GM23338 (cell line): ENCODE data around the gene KDM4C. TPM values are rescaled to one million over a fixed set of nuclear protein-coding genes. Genes with fewer than 3 reads are reported as not detected.

ENCODE experiments used
- ATAC-seq: fragments of 200-7000 bp; cut with Tn5 transposase; 3 replicates; pipeline ENCODE4 v1.9.1; 2020
- DNase-seq: peaks from one replicate; pipeline ENCODE4 v3.0.0-alpha.2; 2015; ENCODE audit warnings: low spot score
- H2AFZ ChIP-seq: fragments of 200-600 bp; sonication (generic); 2 replicates; pipeline ENCODE4 v1.8.0; 2016; ENCODE audit warnings: antibody characterized with exemption, mild to moderate bottlenecking, moderate library complexity
- H3F3A ChIP-seq: fragments of 200-600 bp; sonication (generic); replicated peaks from 2 replicates; pipeline ENCODE4 v1.8.0; 2017; ENCODE audit warnings: antibody characterized with exemption, mixed run types, low read depth
- H3K27ac ChIP-seq: fragments of 200-600 bp; sonication (generic); 2 replicates; pipeline ENCODE4 v1.6.1; 2016; ENCODE audit warnings: low read depth
- H3K27me3 ChIP-seq: fragments of 200-600 bp; sonication (generic); 2 replicates; pipeline ENCODE4 v1.8.0; 2016; ENCODE audit warnings: mild to moderate bottlenecking, mixed run types, moderate library complexity; ENCODE audit not compliant: insufficient read depth
- H3K36me3 ChIP-seq: fragments of 200-600 bp; sonication (generic); 2 replicates; pipeline ENCODE4 v1.8.0; 2016; ENCODE audit warnings: mild to moderate bottlenecking; ENCODE audit not compliant: insufficient read depth
- H3K4me1 ChIP-seq: fragments of 200-600 bp; sonication (generic); 2 replicates; pipeline ENCODE4 v1.8.0; 2016; ENCODE audit warnings: mild to moderate bottlenecking, moderate library complexity; ENCODE audit not compliant: insufficient read depth
- H3K4me2 ChIP-seq: fragments of 200-600 bp; sonication (generic); 2 replicates; pipeline ENCODE4 v1.7.1; 2017; ENCODE audit warnings: mixed run types
- H3K4me3 ChIP-seq: fragments of 200-600 bp; sonication (generic); 2 replicates; pipeline ENCODE4 v1.6.1; 2016; ENCODE audit warnings: mixed run types
- H3K79me2 ChIP-seq: fragments of 200-600 bp; sonication (generic); replicated peaks from 2 replicates; pipeline ENCODE4 v1.8.0; 2017; ENCODE audit warnings: mild to moderate bottlenecking; ENCODE audit not compliant: insufficient read depth
- H3K9me2 ChIP-seq: fragments of 200-600 bp; sonication (generic); 2 replicates; pipeline ENCODE4 v1.8.0; 2017; ENCODE audit not compliant: insufficient read depth
- H4K20me1 ChIP-seq: fragments of 200-600 bp; sonication (generic); replicated peaks from 2 replicates; pipeline ENCODE4 v1.8.0; 2017; ENCODE audit warnings: mild to moderate bottlenecking; ENCODE audit not compliant: insufficient read depth
- H3K27ac Mint-ChIP-seq: 2 replicates; pipeline ENCODE4 v1.8.0; 2020; ENCODE audit warnings: inconsistent platforms, mild to moderate bottlenecking, moderate library complexity, mixed read lengths
- H3K27me3 Mint-ChIP-seq: 3 replicates; pipeline ENCODE4 v1.8.0; 2022; ENCODE audit warnings: low read depth, mild to moderate bottlenecking, moderate library complexity, mixed read lengths, inconsistent platforms; ENCODE audit not compliant: insufficient read depth, poor library complexity
- H3K36me3 Mint-ChIP-seq: 3 replicates; pipeline ENCODE4 v1.8.0; 2021; ENCODE audit warnings: low read depth, mild to moderate bottlenecking, inconsistent platforms, moderate library complexity, mixed read lengths
- H3K4me1 Mint-ChIP-seq: 3 replicates; pipeline ENCODE4 v1.8.0; 2020; ENCODE audit warnings: mild to moderate bottlenecking, inconsistent platforms, mixed read lengths
- H3K4me3 Mint-ChIP-seq: 3 replicates; pipeline ENCODE4 v1.8.0; 2021; ENCODE audit warnings: moderate library complexity, mild to moderate bottlenecking, inconsistent platforms, mixed read lengths
- H3K9me3 Mint-ChIP-seq: 3 replicates; pipeline ENCODE4 v1.8.0; 2020; ENCODE audit warnings: moderate library complexity, mild to moderate bottlenecking, inconsistent platforms, mixed read lengths
- CREB1 ChIP-seq: fragments of 250-450 bp; sonication (Bioruptor Pico); IDR thresholded peaks from 2 replicates; pipeline ENCODE4 v1.5.0; 2020; ENCODE audit warnings: low read depth, mild to moderate bottlenecking, moderate library complexity
- CTCF ChIP-seq, 2 experiments: fragments of 200-600 bp in 1 of 2; sonication (generic) in 1 of 2; conservative IDR thresholded peaks; 2 replicates each; pipeline versions ENCODE4 v1.5.1 to v1.6.1; 2016 to 2017; ENCODE audit warnings: antibody characterized with exemption in 2 of 2, low read depth in 2 of 2, mild to moderate bottlenecking in 2 of 2, moderate library complexity in 1 of 2
- EZH2 ChIP-seq: fragments of 200-600 bp; sonication (generic); IDR thresholded peaks from one replicate; pipeline ENCODE4 v1.8.0; 2017; ENCODE audit warnings: antibody characterized with exemption, mild to moderate bottlenecking, low read depth; ENCODE audit not compliant: unreplicated experiment
- EZH2phosphoT487 ChIP-seq: fragments of 200-600 bp; sonication (generic); IDR thresholded peaks from one replicate; pipeline ENCODE4 v1.8.1; 2018; ENCODE audit warnings: antibody characterized with exemption; ENCODE audit not compliant: unreplicated experiment
- JUNB ChIP-seq: IDR thresholded peaks from one replicate; pipeline ENCODE4 v1.6.1; 2016; ENCODE audit warnings: antibody characterized with exemption; ENCODE audit not compliant: unreplicated experiment
- NANOG ChIP-seq: IDR thresholded peaks from 2 replicates; pipeline ENCODE4 v1.6.1; 2016; ENCODE audit warnings: antibody characterized with exemption, borderline replicate concordance
- POLR2AphosphoS5 ChIP-seq: IDR thresholded peaks from 2 replicates; pipeline ENCODE4 v1.6.1; 2016; ENCODE audit warnings: antibody characterized with exemption, low read depth
- REST ChIP-seq: IDR thresholded peaks from one replicate; pipeline ENCODE4 v1.6.1; 2018; ENCODE audit warnings: antibody characterized with exemption; ENCODE audit not compliant: unreplicated experiment
- STAT1 ChIP-seq: IDR thresholded peaks from one replicate; pipeline ENCODE4 v1.6.1; 2016; ENCODE audit warnings: antibody characterized with exemption; ENCODE audit not compliant: unreplicated experiment
- ZNF114 ChIP-seq: fragments of 250-450 bp; sonication (Bioruptor Pico); IDR thresholded peaks from 2 replicates; pipeline ENCODE4 v1.5.0; 2020; ENCODE audit warnings: mild to moderate bottlenecking, moderate library complexity
- ZNF331 ChIP-seq: fragments of 250-450 bp; sonication (Bioruptor Pico); IDR thresholded peaks from 2 replicates; pipeline ENCODE4 v1.5.0; 2020; ENCODE audit warnings: low read depth, mild to moderate bottlenecking, moderate library complexity
- ZNF462 ChIP-seq: fragments of 250-450 bp; sonication (Bioruptor Pico); IDR thresholded peaks from 2 replicates; pipeline ENCODE4 v1.5.0; 2020; ENCODE audit warnings: mild to moderate bottlenecking, moderate library complexity
- polyA plus RNA-seq: library from polyadenylated mRNA; unstranded; fragments of >200 nt; fragmentation: Nextera tagmentation; extraction: Ambion mirVana; gene quantifications from 2 replicates; pipeline ENCODE4 v1.2.1, GENCODE V29; 2016
- total RNA-seq: library from RNA; depleted of rRNA; stranded (reverse); fragments of >200 nt; shearing (Covaris generic); gene quantifications from 2 replicates; pipeline ENCODE4 v1.2.3, GENCODE V29; 2014

KDM4C gene
- total and polyA plus RNA-seq, 2 experiments from 2014 or later, result 12.0 to 43.8 TPM

- no peak for TF ChIP-seq CTCF (conservative IDR thresholded peaks at IDR 0.05; ENCODE audit: low read depth in 2 of 2)
- TF ChIP-seq ZNF462, result no peak
- TF ChIP-seq ZNF114 (CRISPR knock-in tag), result no peak
- no peak for TF ChIP-seq ZNF331 (CRISPR knock-in tag)
- TF ChIP-seq EZH2, result no peak
- no peak for TF ChIP-seq NANOG
- TF ChIP-seq CREB1, result no peak
Measured at GRCh38 chr9:7149258-7149657, 391.5 kb downstream of the KDM4C start (continued).

GRCh38 chr9:7150153-7150890 lies 392.5 kb downstream of the KDM4C start:
- Histone ChIP-seq H3K9me2 (no peaks in the 10 kb centered on the region), H3K27ac (no peak overlapping the region), H2AFZ (no peak overlapping the region), H3K4me1 (no peaks in the 10 kb centered on the region), H3K79me2 (no peaks in the 10 kb centered on the region), H3K4me2 (no peak overlapping the region), H3K27me3 (no peaks in the 10 kb centered on the region), H3K4me3 (no peak overlapping the region), H4K20me1 (no peaks in the 10 kb centered on the region; the same call in 1 of the 2 replicates), H3F3A (no peaks in the 10 kb centered on the region), H3K36me3 (no peaks in the 10 kb centered on the region)
- Mint-ChIP-seq H3K27me3 (peaks cover 3% of the 10 kb centered on the region), H3K4me3 (no peak overlapping the region), H3K27ac (no peak overlapping the region), H3K4me1 (no peaks in the 10 kb centered on the region), H3K36me3 (peaks cover 4% of the 10 kb centered on the region; the same call in 1 of the 3 replicates), H3K9me3 (no peaks in the 10 kb centered on the region)
- peak; percentile 39; the same call in 2 of the 3 replicates for ATAC-seq
- DNase-seq, result no peak
- TF ChIP-seq ZNF114 (CRISPR knock-in tag) (no peak), POLR2AphosphoS5 (no peak), JUNB (no peak), CREB1 (no peak), REST (no peak), NANOG (no peak), EZH2 (no peak), EZH2phosphoT487 (no peak), ZNF331 (CRISPR knock-in tag) (no peak), STAT1 (no peak)
